ENCODE data around the gene CST9L.
"Not testable (repeated sequence)": the region's sequence is repeated elsewhere in the genome, so short reads cannot be mapped to it uniquely, and the experiment has no call there.

Gene CST9L

GRCh38 chr20:23586735-23587525 lies 18.6 kb upstream of the CST9L start:
- DNase-seq (ENCODE audit: low spot score), result no peak

DNA sequence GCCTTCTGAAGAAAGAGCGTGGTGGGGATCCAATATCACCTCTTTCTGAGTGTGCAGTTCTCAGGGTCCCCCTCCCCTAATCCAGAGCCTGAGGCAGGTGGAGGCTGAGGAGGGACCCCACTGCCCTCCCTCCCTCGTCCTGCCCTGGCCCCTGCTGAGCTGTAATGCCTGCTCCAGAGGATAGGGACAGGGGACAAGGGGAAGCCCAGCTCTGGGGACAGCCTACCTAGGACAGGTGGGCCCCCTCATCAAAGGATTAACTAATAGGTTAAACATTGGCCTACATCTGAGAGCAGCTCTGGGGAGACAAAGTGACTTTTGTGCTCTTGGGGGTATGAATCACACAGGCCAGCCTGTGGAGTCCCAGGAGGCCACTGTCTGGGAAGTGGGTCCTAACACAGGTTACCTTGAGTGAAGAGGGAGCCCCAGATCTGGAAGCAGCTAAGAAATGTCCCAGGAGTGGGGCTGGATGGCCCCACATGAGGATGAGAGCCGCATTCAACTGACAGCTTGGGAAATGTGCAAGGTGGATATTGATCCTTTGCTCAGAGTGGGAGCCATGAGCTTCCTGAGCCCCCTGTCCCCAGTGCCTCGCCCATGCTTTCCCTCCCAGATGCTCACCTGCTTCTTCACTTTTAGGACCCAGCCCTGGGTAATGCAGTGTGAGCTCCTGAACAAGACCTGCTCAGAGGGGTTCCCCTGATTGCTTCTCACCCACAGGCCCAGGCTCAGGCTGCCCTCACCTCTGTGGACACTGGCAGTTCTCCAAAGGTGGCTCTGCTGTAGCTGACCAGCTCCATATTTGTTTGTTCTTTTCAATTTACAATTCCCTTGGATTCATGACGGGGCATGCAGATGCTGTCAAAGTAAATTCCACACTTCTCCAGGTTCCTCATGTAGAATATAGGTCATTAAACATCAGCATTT lies 17.8 kb upstream of the CST9L start:
- no peak for DNase-seq (ENCODE audit: low spot score)

GRCh38 chr20:23585449-23585807 lies 17.1 kb upstream of the CST9L start:
- no peak for DNase-seq (ENCODE audit: low spot score)

DNA sequence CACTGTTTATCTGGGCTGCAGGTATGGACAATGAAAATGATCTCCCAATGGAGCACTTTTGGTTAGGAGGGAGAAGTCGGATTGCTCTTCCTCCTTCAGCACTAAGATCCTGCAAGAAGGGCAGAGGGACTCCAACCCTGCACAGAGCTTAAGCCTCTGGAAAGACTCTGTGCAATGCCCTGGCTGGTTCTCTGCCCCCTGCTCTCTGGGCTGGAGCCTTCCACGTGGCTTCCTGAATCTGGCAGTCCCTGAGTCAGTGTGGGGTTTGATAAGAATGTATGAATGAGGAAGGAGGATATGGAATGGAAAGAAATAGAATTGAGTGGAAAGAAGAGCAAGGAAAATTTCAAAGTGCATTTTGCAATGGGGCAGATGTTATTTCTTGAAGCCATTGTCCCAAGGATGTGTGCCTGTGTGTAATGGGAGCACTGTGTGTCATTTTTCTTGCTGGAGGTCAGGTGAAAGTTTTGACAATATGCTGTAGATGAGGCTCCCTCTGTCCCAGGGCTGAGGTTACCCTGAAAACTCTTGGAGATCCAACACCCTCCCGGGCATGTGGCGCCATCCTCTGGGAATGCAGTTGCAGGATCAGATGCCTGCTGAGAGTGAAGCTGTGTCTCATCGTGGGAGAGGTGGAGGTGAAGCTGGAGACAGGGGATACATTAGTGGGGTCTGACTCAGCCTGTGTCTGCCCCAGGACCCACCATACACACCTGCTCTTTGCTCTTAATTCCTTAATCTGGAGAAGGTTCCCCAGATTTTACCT lies 16.3 kb upstream of the CST9L start:
- no peak for DNase-seq (ENCODE audit: low spot score)

- no peak for DNase-seq (ENCODE audit: low spot score)
These were observed 15.2 kb upstream of the CST9L start for GRCh38 chr20:23583526-23583925.

DNA sequence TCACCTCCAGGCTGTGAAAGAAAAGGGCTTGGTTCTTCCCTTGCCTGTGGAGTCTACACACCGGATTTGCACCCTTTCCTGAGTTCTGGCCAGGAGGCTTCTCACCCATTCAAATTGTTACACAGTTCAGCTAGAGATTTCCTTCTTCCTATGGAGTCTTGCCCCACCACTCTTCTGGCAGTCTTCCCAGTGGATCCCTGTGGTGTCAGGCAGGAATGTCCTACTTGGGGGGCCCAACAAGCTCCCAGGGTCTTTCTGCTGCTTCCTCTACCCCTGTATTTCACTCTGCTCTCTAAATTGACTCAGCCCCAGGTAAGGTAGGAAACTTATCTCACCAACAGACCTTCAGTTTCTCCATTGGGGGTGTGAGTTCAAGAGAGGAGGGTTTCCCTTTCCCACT lies 14.0 kb upstream of the CST9L start:
- no peak for DNase-seq (ENCODE audit: low spot score)

DNA sequence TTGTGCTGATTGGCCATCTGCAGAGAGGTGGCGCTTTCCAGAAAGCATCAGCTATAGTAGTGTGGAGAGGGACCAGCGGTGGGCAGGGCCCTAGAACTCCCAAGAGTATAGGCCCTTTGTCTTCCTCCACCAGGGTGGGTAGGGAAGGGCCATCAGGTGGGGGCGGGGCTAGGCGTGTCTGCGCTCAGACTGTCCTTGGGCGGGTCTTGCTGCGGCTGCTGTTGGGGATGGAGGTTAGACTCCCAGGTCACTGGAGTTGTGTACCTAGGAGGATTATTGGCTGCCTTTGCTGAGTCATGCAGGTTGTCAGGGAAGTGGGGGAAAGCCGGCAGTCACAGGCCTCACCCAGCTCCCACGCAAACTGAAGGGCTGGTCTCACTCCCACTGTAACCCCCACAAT lies 13.5 kb upstream of the CST9L start:
- DNase-seq (ENCODE audit: low spot score), result not testable (repeated sequence)

DNA sequence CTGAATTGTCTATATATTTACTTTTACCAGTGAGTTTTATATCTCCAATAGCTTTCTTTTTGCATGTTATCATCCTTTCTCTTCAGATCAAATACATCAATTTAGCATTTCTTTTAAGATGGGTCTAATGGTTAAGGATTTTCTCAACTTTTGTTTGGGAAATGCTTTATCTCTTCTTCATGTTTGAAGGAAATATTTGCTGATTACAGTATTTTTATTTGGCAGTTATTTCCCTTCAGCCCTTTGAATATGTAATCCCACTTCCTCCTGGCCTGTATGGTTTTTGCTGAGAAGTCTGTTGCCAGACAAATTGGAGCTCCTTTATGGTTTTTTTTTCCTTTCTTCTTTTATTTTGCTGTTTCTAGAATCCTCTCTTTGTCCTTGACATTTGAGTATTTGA lies 6.7 kb upstream of the CST9L start:
- DNase-seq (ENCODE audit: low spot score), result no peak

GRCh38 chr20:23570178-23570760 lies 2.0 kb upstream of the CST9L start:
- DNase-seq (ENCODE audit: low spot score), result no peak

DNA sequence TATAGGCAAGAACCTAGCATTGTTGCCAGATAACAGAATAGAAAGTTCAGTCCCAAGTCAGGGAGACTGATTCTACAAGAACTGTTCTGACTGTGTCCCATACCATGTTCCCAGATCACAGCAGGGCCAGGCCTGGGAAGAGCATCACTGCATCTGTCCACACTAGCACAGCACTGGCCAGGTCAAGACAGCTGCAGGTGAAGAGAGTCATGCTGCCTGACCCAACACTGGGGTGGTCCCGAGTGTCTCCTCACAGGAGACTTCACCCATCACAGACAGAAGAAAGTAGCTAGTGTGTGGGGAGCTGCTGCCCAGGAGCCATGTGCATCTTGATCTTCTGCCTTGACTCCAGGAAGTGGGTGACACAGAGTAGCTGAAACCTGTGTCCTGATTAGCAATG lies 1.3 kb upstream of the CST9L start:
- DNase-seq (ENCODE audit: low spot score), result no peak

GRCh38 chr20:23568971-23569330 lies 667 bp upstream of the CST9L start:
- DNase-seq (ENCODE audit: low spot score), result no peak

- no peak for DNase-seq (ENCODE audit: low spot score)
These were observed 1.9 kb downstream of the CST9L start for GRCh38 chr20:23566199-23566932.

DNA sequence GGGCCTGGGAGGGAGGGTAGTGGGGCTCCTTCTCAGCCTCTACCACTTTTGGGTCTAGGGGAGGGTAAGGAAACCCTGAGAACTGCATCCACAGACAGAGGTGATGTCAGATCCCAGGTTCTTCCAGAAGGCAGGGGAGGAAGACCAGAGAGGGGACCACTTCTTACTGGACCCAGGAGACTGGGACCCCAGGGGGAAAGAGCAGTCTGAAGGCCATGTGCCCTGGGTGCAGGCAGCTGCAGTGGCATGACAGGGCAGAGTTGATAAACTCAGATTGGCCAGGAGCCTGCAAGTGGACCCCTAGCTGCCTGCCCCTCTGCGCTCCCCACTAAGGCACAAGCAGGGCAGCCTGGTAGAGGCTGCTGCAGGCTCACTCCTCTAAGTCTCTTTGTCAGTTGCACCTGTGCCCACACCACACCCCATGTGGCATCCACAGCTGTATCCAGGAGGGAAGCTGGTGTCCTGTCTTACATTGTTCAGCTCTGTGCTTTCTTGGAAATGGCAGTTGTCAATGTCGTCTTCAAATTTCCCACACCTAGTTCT lies 2.7 kb downstream of the CST9L start:
- DNase-seq (ENCODE audit: low spot score), result no peak

GRCh38 chr20:23564927-23565326 lies 3.4 kb downstream of the CST9L start:
- no peak for DNase-seq (ENCODE audit: low spot score)

DNA sequence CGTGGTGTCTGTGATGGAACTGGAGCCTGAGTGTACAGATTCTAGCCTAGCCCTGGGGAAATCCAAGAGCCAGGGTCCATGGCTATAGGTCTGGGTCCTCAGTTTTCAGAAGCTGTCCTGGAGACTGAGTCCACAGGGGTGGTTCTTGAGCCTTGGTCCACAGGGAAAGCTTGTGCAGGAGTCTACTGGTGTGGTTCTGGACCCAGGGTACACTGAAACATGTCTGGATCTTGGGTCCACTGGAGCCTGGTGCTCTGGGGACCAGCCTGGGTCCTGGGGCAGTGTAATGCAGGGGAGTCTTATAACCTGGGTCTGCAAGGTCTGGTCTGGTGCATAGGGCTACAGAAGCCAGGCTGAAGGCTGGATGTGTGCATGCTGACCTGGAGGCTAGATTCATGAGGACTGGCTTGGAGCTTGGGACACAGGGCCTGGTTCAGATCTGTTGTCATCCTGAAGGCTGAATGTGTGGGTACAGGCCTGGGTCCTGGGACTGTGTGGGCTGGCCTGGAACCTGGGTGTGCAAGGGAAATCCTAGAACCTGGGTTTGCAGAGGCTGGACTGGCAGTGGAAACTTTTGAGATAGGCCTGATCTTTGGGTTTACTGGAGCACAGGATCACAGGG lies 5.5 kb downstream of the CST9L start:
- no peak for DNase-seq (ENCODE audit: low spot score)

DNA sequence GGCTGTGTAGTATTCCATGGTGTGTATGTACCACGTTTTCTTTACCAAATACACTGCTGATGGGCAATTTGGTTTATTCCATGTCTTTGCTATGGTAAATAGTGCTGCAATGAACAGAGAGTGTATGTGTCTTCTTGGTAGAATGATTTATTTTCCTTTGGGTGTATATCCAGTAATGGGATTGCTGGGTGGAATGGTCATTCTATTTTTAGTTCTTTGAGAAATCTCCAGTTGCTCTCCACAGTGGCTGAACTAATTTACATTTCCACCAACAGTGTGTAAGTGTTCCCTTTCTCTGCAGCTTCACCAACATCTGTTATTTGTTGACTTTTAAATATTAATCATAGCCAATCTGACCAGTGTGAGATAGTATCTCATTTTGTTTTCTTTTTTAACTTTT lies 13.9 kb downstream of the CST9L start:
- no peak for DNase-seq (ENCODE audit: low spot score)

GRCh38 chr20:23551786-23552185 lies 16.5 kb downstream of the CST9L start:
- DNase-seq (ENCODE audit: low spot score), result no peak

DNA sequence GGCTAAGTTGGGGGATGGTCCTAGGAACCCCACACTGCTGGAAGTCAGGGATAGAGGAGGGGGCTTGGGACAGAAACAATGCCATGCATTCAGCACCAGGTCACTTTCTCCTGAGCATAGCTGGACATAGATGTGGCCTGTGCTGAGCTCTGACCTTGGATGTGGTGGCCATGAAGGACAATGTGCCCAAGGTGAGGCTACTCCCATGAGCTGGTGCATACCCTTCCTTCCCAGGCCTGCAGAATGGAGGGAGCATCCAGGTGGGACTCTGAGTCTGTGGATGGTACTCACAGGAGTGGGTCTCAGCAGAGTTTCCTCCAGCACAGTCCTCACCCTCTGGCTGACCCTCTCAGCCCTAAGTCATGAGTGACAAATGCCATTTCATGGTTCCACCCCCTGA lies 16.9 kb downstream of the CST9L start:
- DNase-seq (ENCODE audit: low spot score), result no peak

GRCh38 chr20:23550227-23550626 lies 18.1 kb downstream of the CST9L start:
- DNase-seq (ENCODE audit: low spot score), result no peak

- DNase-seq (ENCODE audit: low spot score), result no peak
These were observed 19.9 kb downstream of the CST9L start for GRCh38 chr20:23548408-23548807.

- no peak for DNase-seq (ENCODE audit: low spot score)
These were observed 20.7 kb downstream of the CST9L start for GRCh38 chr20:23547613-23548012.

Data from CD4-positive, alpha-beta T cell treated with Interleukin-2 at 100 ng/mL for 4 hours (primary cell).